HL-60 (cell line): ENCODE results near the gene CNOT3.

Source experiments
- DNase-seq, 2 experiments: peaks; one replicate each; pipeline ENCODE4 v3.0.0-alpha.2; 2010 to 2020; ENCODE audit warnings: low read depth in 1 of 2, low spot score in 1 of 2
- H3K27ac ChIP-seq: fragments of 250-450 bp; sonication (Bioruptor Pico); replicated peaks from 2 replicates; pipeline ENCODE4 v1.5.1; 2020; ENCODE audit warnings: mild to moderate bottlenecking, moderate library complexity
- H3K27me3 ChIP-seq: fragments of 250-450 bp; sonication (Bioruptor Pico); 2 replicates; pipeline ENCODE4 v1.5.1; 2021; ENCODE audit warnings: mild to moderate bottlenecking, moderate library complexity; ENCODE audit not compliant: insufficient read depth, poor library complexity, severe bottlenecking
- H3K4me3 ChIP-seq: replicated peaks from 2 replicates; pipeline ENCODE4 v1.5.1; 2011; ENCODE audit warnings: mild to moderate bottlenecking, control low read depth, low read length; ENCODE audit not compliant: insufficient read depth
- GABPA ChIP-seq: IDR thresholded peaks from 2 replicates; pipeline ENCODE4 v1.6.1; 2012; ENCODE audit warnings: low read depth
- POLR2AphosphoS5 ChIP-seq: IDR thresholded peaks from 2 replicates; pipeline ENCODE4 v1.6.1; 2012; ENCODE audit warnings: low read depth
- SPI1 ChIP-seq: IDR thresholded peaks from 2 replicates; pipeline ENCODE4 v1.6.1; 2012; ENCODE audit warnings: low read depth, mild to moderate bottlenecking, borderline replicate concordance
- TF ChIP-seq, protein P1 (sequence below): IDR thresholded peaks from one replicate; pipeline ENCODE4 v1.5.1; 2011; ENCODE audit warnings: low read length, control low read depth, inconsistent platforms; ENCODE audit not compliant: insufficient read depth
- TF ChIP-seq, protein P2 (sequence below): IDR thresholded peaks from 2 replicates; pipeline ENCODE4 v1.6.1; 2012; ENCODE audit warnings: low read depth; ENCODE audit not compliant: insufficient replicate concordance

Gene CNOT3

DNA sequence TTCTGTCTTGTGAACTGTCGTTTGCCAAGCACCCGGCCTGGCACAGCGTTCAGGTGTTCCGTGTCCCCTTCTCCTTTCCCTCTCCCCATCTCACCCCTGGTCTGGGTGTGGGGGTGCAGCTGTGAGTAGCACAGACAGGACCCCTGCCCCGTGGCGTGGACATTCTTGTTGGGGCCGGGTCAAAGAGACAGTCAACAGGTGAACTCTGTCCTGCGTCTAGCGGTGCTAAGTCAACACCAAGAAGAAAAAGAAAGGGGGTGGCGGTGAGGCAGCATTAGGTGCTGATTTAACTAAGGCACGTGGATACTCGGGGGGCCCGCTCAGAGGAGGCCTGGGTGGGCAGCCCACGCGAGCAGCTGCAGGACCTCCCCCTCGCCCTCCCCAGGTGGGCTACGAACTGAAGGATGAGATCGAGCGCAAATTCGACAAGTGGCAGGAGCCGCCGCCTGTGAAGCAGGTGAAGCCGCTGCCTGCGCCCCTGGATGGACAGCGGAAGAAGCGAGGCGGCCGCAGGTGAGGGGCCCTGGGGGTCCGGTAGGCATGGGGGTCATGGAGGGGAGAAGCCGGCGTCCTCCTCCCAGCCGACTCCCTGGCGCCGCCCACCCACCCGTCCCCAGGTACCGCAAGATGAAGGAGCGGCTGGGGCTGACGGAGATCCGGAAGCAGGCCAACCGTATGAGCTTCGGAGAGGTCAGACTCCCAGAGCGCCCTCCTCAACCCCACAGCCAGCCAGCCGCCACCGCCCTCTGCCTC, 9.7 kb upstream of the CNOT3 start:
- H3K4me3 ChIP-seq = no peak overlapping the region
- no peak for DNase-seq
- no peaks in the 10 kb centered on the region for H3K27me3 ChIP-seq
- H3K27ac ChIP-seq = no peak overlapping the region
- TF ChIP-seq, protein P1, sequence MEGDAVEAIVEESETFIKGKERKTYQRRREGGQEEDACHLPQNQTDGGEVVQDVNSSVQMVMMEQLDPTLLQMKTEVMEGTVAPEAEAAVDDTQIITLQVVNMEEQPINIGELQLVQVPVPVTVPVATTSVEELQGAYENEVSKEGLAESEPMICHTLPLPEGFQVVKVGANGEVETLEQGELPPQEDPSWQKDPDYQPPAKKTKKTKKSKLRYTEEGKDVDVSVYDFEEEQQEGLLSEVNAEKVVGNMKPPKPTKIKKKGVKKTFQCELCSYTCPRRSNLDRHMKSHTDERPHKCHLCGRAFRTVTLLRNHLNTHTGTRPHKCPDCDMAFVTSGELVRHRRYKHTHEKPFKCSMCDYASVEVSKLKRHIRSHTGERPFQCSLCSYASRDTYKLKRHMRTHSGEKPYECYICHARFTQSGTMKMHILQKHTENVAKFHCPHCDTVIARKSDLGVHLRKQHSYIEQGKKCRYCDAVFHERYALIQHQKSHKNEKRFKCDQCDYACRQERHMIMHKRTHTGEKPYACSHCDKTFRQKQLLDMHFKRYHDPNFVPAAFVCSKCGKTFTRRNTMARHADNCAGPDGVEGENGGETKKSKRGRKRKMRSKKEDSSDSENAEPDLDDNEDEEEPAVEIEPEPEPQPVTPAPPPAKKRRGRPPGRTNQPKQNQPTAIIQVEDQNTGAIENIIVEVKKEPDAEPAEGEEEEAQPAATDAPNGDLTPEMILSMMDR = no peak
- TF ChIP-seq, protein P2, sequence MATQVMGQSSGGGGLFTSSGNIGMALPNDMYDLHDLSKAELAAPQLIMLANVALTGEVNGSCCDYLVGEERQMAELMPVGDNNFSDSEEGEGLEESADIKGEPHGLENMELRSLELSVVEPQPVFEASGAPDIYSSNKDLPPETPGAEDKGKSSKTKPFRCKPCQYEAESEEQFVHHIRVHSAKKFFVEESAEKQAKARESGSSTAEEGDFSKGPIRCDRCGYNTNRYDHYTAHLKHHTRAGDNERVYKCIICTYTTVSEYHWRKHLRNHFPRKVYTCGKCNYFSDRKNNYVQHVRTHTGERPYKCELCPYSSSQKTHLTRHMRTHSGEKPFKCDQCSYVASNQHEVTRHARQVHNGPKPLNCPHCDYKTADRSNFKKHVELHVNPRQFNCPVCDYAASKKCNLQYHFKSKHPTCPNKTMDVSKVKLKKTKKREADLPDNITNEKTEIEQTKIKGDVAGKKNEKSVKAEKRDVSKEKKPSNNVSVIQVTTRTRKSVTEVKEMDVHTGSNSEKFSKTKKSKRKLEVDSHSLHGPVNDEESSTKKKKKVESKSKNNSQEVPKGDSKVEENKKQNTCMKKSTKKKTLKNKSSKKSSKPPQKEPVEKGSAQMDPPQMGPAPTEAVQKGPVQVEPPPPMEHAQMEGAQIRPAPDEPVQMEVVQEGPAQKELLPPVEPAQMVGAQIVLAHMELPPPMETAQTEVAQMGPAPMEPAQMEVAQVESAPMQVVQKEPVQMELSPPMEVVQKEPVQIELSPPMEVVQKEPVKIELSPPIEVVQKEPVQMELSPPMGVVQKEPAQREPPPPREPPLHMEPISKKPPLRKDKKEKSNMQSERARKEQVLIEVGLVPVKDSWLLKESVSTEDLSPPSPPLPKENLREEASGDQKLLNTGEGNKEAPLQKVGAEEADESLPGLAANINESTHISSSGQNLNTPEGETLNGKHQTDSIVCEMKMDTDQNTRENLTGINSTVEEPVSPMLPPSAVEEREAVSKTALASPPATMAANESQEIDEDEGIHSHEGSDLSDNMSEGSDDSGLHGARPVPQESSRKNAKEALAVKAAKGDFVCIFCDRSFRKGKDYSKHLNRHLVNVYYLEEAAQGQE = no peak
- TF ChIP-seq GABPA (no peak), SPI1 (no peak), POLR2AphosphoS5 (no peak)

DNA sequence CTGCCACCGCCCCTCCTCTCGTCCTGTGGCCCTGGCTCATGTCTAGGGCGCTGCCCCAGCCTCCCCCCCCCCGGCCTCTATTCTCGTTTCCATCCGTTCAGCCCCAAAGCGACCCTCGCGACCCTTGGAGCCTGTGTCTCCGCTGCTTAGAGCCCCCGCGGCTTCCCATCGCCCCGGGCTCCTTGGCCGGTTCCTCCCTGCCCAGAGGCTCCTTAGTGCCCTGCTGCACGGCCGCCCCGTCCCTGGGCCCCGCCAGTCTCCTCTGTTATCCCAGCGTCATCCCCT, 9.2 kb upstream of the CNOT3 start:
- Histone ChIP-seq H3K27me3 (no peaks in the 10 kb centered on the region), H3K27ac (no peak overlapping the region), H3K4me3 (no peak overlapping the region)
- DNase-seq = no peak
- TF ChIP-seq GABPA = no peak
- no peak for TF ChIP-seq SPI1
- no peak for TF ChIP-seq POLR2AphosphoS5
- TF ChIP-seq, protein P2 = no peak

DNA sequence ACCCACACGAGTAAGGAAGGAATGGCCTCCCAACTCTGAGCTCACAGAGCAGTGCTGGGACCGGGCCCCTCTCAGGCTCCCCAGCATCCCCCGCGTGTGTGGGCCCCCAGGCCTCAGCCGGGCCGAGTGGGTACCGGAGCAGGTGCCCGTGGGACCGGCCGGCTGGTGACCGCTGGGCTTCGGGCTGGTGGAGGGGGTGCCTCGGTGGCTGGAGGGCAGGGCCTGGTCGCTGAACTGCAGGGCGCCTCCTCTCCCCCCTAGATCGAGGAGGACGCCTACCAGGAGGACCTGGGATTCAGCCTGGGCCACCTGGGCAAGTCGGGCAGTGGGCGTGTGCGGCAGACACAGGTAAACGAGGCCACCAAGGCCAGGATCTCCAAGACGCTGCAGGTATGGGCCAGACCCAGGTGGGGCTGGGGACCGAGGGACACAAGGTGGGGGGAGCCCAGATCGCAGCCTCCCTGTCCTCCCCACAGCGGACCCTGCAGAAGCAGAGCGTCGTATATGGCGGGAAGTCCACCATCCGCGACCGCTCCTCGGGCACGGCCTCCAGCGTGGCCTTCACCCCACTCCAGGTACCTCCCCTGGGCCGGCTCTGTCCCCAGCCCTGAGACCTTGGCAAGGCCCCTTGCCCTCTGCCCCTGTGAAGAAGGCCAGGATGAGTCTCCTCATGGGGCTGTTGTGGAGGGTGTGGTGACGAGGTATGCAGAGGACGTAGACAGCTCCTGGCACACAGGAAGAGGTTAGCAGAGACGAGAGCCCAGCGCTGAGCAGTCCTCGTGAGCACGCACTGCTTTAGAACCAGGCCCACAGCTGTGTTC, 8.6 kb upstream of the CNOT3 start:
- H3K4me3 ChIP-seq = no peak overlapping the region

More for the DNA sequence above, 8.6 kb upstream of the CNOT3 start:
- Histone ChIP-seq H3K27ac (no peak overlapping the region), H3K27me3 (no peaks in the 10 kb centered on the region)
- no peak for DNase-seq
- TF ChIP-seq, protein P1 = no peak
- TF ChIP-seq, protein P2 = no peak
- TF ChIP-seq GABPA (no peak), SPI1 (no peak), POLR2AphosphoS5 (no peak)
